ENCODE results near the gene SHOC2. TPM values are rescaled to one million over a fixed set of nuclear protein-coding genes. Genes with fewer than 3 reads are reported as not detected.

SHOC2 gene
- 10 to 100 TPM; 43.0 to 47.8 TPM for total RNA-seq

- CTCF ChIA-PET = interaction anchor here (0.6 to 2.1 kb wide), 8 partner anchors 9 to 594 kb away, joined by 3 to 11 read pairs (median 3); no protein-coding TSS in a partner anchor
- POLR2A ChIA-PET = interaction anchor here (0.6 to 1.8 kb wide), 4 partner anchors 17 to 173 kb away, joined by 3 to 6 read pairs (median 4); no protein-coding TSS in a partner anchor
- H3K27ac Mint-ChIP-seq = peak within 1 kb of the TSS; percentile 96
Observed at GRCh38 chr10:110919349-110919931, at the start of gene SHOC2. Gene SHOC2, plus strand, starts transcription at chr10:110919604. Its CDS starts 44,755 bp downstream, at chr10:110964359.

DNA sequence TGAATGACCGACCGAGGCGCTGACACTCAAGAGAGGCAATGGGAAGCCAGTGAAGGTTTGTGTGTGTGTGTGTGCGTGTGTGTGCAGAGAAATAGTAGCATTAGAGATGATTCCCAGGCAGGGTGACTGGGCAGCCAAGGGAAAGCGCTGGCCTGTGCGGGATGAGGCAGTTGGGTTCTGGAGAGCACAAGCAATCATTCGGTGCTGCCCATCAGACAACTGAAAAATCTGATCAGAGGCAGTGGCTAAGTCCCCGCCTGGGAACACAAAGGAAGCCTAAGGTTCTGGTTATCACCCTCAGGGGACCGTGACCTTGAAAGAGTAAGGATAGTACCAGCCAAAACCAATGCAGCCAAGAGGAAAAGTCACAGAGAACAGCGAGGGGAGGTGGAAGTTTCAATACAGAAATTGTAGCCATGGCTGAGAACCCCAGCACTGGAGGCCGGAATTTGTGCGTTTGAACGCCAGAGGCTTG is 48.5 kb upstream of the SHOC2 start:
- Mint-ChIP-seq H3K27ac (peak overlapping the region; percentile 96), H3K4me1 (peaks cover 78% of the 10 kb centered on the region), H3K27me3 (no peaks in the 10 kb centered on the region), H3K9me3 (no peaks in the 10 kb centered on the region), H3K36me3 (ENCODE audit: low read depth) (peaks cover 7% of the 10 kb centered on the region), H3K4me3 (peak overlapping the region; percentile 90)
- DNase-seq = no peak
- ChIA-PET POLR2A (no interaction called here), CTCF (interaction anchor here (1.1 to 1.5 kb wide), 5 partner anchors 12 to 33 kb away, joined by 3 to 5 read pairs (median 3); no protein-coding TSS in a partner anchor)

More at GRCh38 chr10:110919349-110919931, at the start of gene SHOC2:
- Mint-ChIP-seq H3K36me3 (ENCODE audit: low read depth) (peaks cover 5% of the 10 kb centered on the region), H3K9me3 (no peaks in the 10 kb centered on the region), H3K4me3 (peak within 1 kb of the TSS; percentile 97), H3K4me1 (peaks cover 37% of the 10 kb centered on the region), H3K27me3 (no peaks in the 10 kb centered on the region)
- DNase-seq = peak; percentile 99

DNA sequence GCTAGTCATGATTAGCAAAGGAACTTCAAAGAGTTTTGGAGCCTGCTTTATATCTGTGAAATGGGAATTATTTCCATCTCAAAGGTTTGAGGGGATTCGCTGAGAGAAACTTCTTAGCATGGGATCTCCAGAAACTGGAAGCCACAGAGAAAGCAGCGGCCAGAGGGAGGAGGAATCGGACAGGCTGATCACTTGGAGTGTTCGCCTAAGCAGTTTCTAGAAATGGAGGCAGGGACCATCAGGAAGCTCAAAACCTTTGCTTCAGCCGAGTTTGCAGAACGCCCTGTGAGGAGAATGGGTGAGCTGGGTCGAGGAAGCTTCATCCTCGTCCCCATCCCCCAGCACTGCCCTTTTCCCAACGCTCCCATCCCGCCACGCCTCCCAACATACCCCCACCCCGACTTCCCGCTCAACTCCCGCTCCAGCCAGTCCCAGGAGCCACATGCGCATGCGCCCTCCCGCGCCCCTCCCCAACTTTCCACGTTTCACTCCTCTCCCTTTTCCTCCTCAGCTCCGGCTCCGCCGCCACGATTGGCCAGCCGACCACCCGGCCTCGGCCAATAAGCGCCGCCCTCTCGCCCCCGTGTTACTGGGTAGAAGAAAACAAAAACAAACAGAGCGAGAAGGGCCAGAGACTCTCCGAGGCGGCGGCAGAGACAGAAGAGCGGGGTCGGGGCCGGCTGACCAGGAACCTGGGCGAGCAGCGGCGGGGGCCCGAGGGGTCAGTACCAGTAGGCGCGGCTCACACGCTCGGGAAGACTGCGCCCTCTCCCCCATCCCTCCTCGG is 47.9 kb upstream of the SHOC2 start, which contains the start of gene PDCD4:
Gene PDCD4 (plus strand): TSS at position 631 of the 787 bp plus-strand sequence. CDS start 4,100 bp downstream, outside the sequence.
- Mint-ChIP-seq H3K4me3 (peak within 1 kb of the TSS; percentile 90), H3K27me3 (no peaks in the 10 kb centered on the region), H3K4me1 (peaks cover 72% of the 10 kb centered on the region), H3K27ac (peak within 1 kb of the TSS; percentile 96), H3K9me3 (no peaks in the 10 kb centered on the region), H3K36me3 (ENCODE audit: low read depth) (peaks cover 7% of the 10 kb centered on the region)
- DNase-seq = peak; percentile 95
- ChIA-PET POLR2A (interaction anchor here (0.7 to 1.0 kb wide), 2 partner anchors 12 to 115 kb away, joined by 3 read pairs; no protein-coding TSS in a partner anchor), CTCF (interaction anchor here (0.7 to 1.2 kb wide), 4 partner anchors 12 to 32 kb away, joined by 3 to 5 read pairs (median 3); no protein-coding TSS in a partner anchor)

DNA sequence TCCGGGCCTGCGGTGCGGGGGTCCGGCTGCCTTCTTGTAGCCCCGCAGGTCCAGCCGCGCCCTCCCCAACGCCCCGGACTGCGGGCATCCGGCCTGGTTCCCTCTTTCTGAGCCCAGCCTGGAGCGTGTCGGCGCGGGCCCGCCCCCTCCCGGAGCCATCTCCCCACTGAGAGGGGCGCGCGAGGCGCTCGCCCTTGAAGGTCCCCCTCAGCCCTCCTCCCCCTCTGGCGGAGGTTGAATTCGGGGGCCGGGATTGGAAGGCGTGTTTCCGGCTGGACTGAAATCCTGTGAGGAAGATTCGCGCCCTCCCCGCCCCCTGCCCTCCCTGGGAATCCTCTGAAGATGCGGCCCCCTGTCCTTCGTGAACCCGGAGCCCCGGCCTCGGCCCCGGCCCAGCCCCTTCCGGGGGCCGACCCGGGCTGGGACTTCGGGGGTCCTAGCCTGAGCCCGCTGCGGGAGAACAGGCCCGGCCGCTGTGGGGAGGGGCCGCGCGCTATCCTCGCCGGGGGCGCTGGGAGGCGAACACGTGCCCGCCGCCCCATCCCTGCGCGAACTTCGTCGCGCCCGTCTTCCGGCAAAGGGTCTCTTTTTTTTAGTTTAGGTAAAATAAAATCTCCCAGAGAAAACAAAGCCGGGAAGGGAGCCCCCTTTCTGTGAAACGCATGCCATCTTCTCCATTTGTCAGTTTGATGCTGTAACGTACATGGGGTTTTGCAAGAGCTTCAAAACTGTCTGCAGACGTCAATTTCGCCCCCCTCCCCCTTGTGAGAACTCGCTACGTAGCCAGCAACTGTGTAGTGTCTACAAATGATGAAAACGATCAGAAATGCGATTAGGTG is 47.0 kb upstream of the SHOC2 start:
- H3K4me3 Mint-ChIP-seq = peak overlapping the region; percentile 90
- POLR2A ChIA-PET = interaction anchor here (0.7 to 1.0 kb wide), 3 partner anchors 13 to 861 kb away, joined by 3 read pairs; no protein-coding TSS in a partner anchor
- CTCF ChIA-PET = interaction anchor here (1.2 kb wide), 1 partner anchor 13 kb away, joined by 5 read pairs; no protein-coding TSS in a partner anchor
- H3K36me3 Mint-ChIP-seq (ENCODE audit: low read depth) = peaks cover 8% of the 10 kb centered on the region
- H3K9me3 Mint-ChIP-seq = no peaks in the 10 kb centered on the region
- H3K27me3 Mint-ChIP-seq = no peaks in the 10 kb centered on the region
- H3K27ac Mint-ChIP-seq = peak overlapping the region; percentile 94
- peak; percentile 83 for DNase-seq
- H3K4me1 Mint-ChIP-seq = peaks cover 67% of the 10 kb centered on the region

GRCh38 chr10:110872984-110873923 is 46.1 kb upstream of the SHOC2 start:
- H3K36me3 Mint-ChIP-seq (ENCODE audit: low read depth) = peaks cover 16% of the 10 kb centered on the region
- no peaks in the 10 kb centered on the region for H3K9me3 Mint-ChIP-seq
- POLR2A ChIA-PET = interaction anchor here (0.7 kb wide), 2 partner anchors 16 to 862 kb away, joined by 3 read pairs; no protein-coding TSS in a partner anchor
- H3K4me3 Mint-ChIP-seq = peak overlapping the region; percentile 90
- no peak for DNase-seq
- peak overlapping the region; percentile 94 for H3K27ac Mint-ChIP-seq
- H3K27me3 Mint-ChIP-seq = no peaks in the 10 kb centered on the region
- peaks cover 64% of the 10 kb centered on the region for H3K4me1 Mint-ChIP-seq
- CTCF ChIA-PET = interaction anchor here (0.8 kb wide), 1 partner anchor 20 kb away, joined by 3 read pairs; no protein-coding TSS in a partner anchor

GRCh38 chr10:110873951-110874350 is 45.5 kb upstream of the SHOC2 start:
- ChIA-PET CTCF (interaction anchor here (0.8 kb wide), 1 partner anchor 21 kb away, joined by 3 read pairs; no protein-coding TSS in a partner anchor), POLR2A (interaction anchor here (0.6 kb wide), 1 partner anchor 9 kb away, joined by 5 read pairs; no protein-coding TSS in a partner anchor)
- peaks cover 20% of the 10 kb centered on the region for H3K36me3 Mint-ChIP-seq (ENCODE audit: low read depth)
- H3K4me3 Mint-ChIP-seq = peak overlapping the region; percentile 68
- no peaks in the 10 kb centered on the region for H3K27me3 Mint-ChIP-seq
- peak overlapping the region; percentile 73 for H3K27ac Mint-ChIP-seq
- H3K4me1 Mint-ChIP-seq = peaks cover 57% of the 10 kb centered on the region
- DNase-seq = no peak
- no peaks in the 10 kb centered on the region for H3K9me3 Mint-ChIP-seq

GRCh38 chr10:110876000-110876399 is 43.4 kb upstream of the SHOC2 start:
- peaks cover 26% of the 10 kb centered on the region for H3K36me3 Mint-ChIP-seq (ENCODE audit: low read depth)
- no peak overlapping the region for H3K27ac Mint-ChIP-seq
- H3K4me3 Mint-ChIP-seq = no peak overlapping the region
- ChIA-PET CTCF (interaction anchor here (0.9 to 1.5 kb wide), 4 partner anchors 11 to 40 kb away, joined by 3 to 4 read pairs (median 3); no protein-coding TSS in a partner anchor), POLR2A (no interaction called here)
- H3K9me3 Mint-ChIP-seq = no peaks in the 10 kb centered on the region
- H3K4me1 Mint-ChIP-seq = peaks cover 47% of the 10 kb centered on the region
- DNase-seq = no peak
- no peaks in the 10 kb centered on the region for H3K27me3 Mint-ChIP-seq

DNA sequence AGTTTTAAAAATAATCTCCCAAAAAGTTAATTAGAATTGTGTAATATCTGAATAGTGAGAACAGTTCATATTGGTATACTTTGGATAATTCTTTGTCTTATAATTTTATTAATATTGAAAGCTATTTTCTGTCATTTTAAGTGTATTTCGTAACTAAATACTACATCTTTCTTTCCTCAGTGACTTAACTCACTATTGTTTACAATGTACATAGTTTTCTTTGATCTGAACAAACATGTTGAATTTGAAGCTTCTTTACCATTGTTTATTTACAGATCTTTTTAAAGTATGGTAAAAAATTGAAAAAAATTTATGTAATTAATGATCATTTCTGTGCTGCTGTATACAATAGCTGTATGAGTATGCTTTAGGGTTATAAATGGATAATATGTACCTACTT is 42.6 kb upstream of the SHOC2 start:
- H3K9me3 Mint-ChIP-seq = no peaks in the 10 kb centered on the region
- H3K36me3 Mint-ChIP-seq (ENCODE audit: low read depth) = peaks cover 33% of the 10 kb centered on the region
- peaks cover 47% of the 10 kb centered on the region for H3K4me1 Mint-ChIP-seq
- H3K4me3 Mint-ChIP-seq = no peak overlapping the region
- ChIA-PET POLR2A (no interaction called here), CTCF (interaction anchor here (0.9 to 1.7 kb wide), 5 partner anchors 10 to 40 kb away, joined by 3 to 5 read pairs (median 4); no protein-coding TSS in a partner anchor)
- no peak for DNase-seq
- no peak overlapping the region for H3K27ac Mint-ChIP-seq
- no peaks in the 10 kb centered on the region for H3K27me3 Mint-ChIP-seq

GRCh38 chr10:110880012-110880411 is 39.4 kb upstream of the SHOC2 start:
- H3K36me3 Mint-ChIP-seq (ENCODE audit: low read depth) = peaks cover 53% of the 10 kb centered on the region
- CTCF ChIA-PET = interaction anchor here (1.5 to 1.7 kb wide), 2 partner anchors 16 to 76 kb away, joined by 5 read pairs; no protein-coding TSS in a partner anchor
- no peak overlapping the region for H3K4me3 Mint-ChIP-seq
- POLR2A ChIA-PET = no interaction called here
- H3K9me3 Mint-ChIP-seq = no peaks in the 10 kb centered on the region
- peaks cover 50% of the 10 kb centered on the region for H3K4me1 Mint-ChIP-seq
- no peak for DNase-seq
- H3K27ac Mint-ChIP-seq = no peak overlapping the region
- H3K27me3 Mint-ChIP-seq = no peaks in the 10 kb centered on the region

DNA sequence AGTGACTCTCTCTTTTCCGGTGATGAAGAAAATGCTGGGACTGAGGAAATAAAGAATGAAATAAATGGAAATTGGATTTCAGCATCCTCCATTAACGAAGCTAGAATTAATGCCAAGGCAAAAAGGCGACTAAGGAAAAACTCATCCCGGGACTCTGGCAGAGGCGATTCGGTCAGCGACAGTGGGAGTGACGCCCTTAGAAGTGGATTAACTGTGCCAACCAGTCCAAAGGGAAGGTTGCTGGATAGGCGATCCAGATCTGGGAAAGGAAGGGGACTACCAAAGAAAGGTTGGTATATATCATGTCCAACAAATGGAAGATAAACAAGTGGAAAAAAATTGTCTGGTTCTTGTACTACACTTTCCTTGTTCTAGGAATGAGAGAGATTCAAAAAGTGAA is 38.2 kb upstream of the SHOC2 start:
- H3K36me3 Mint-ChIP-seq (ENCODE audit: low read depth) = peaks cover 59% of the 10 kb centered on the region

GRCh38 chr10:110881905-110882304 is 37.5 kb upstream of the SHOC2 start:
- Mint-ChIP-seq H3K9me3 (no peaks in the 10 kb centered on the region), H3K27ac (no peak overlapping the region), H3K4me1 (peaks cover 51% of the 10 kb centered on the region), H3K4me3 (no peak overlapping the region), H3K27me3 (no peaks in the 10 kb centered on the region), H3K36me3 (ENCODE audit: low read depth) (peaks cover 60% of the 10 kb centered on the region)
- CTCF ChIA-PET = no interaction called here
- DNase-seq = no peak
- POLR2A ChIA-PET = no interaction called here

More for the DNA sequence above, 38.2 kb upstream of the SHOC2 start:
- ChIA-PET POLR2A (no interaction called here), CTCF (no interaction called here)
- DNase-seq = no peak
- H3K9me3 Mint-ChIP-seq = no peaks in the 10 kb centered on the region
- no peak overlapping the region for H3K4me3 Mint-ChIP-seq
- no peaks in the 10 kb centered on the region for H3K27me3 Mint-ChIP-seq
- H3K27ac Mint-ChIP-seq = no peak overlapping the region
- peaks cover 50% of the 10 kb centered on the region for H3K4me1 Mint-ChIP-seq

Data from activated CD4-positive, alpha-beta T cell treated with anti-CD3 and anti-CD28 coated beads, Interleukin-2, amount 10 ng/mL, durations not matched to agents 7 days and 5 days (primary cell).